ENCODE measurements around the gene TRAT1. TPM values are rescaled to one million over a fixed set of nuclear protein-coding genes. Genes with fewer than 3 reads are reported as not detected.

Gene TRAT1, protein sequence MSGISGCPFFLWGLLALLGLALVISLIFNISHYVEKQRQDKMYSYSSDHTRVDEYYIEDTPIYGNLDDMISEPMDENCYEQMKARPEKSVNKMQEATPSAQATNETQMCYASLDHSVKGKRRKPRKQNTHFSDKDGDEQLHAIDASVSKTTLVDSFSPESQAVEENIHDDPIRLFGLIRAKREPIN
- total RNA-seq (2021; ENCODE audit: unreplicated experiment) = 0.21 TPM
- polyA plus RNA-seq (2012; ENCODE audit: insufficient read length) = not detected
- not detected for Bru-seq, nascent RNA
- not detected for BruChase-seq, experiment 1, labeled RNA remaining after a 2-hour chase
- BruChase-seq, experiment 2, labeled RNA remaining after a 6-hour chase = not detected
- long read RNA-seq = 0 reads

GRCh38 chr3:108822123-108822897, at the start of gene TRAT1:
Gene TRAT1, plus strand, starts transcription at chr3:108822786. Its CDS starts 142 bp downstream, at chr3:108822928.
- BruUV-seq (replicated peaks) = no TSS peak
- Histone ChIP-seq H3K27me3 (ENCODE audit: control insufficient read depth, insufficient read depth, low read length) (no peaks in the 10 kb centered on the region), H3K9me3 (ENCODE audit: control insufficient read depth, insufficient read depth, low read depth, low read length) (no peaks in the 10 kb centered on the region), H3K4me3 (ENCODE audit: low read depth in 2 of 2, low read length in 2 of 2) (no peak within 1 kb of the TSS), H3K36me3 (ENCODE audit: control insufficient read depth, insufficient read depth, low read length) (no peaks in the 10 kb centered on the region), H3K27ac (ENCODE audit: low read length) (no peak within 1 kb of the TSS), H3K4me1 (ENCODE audit: control insufficient read depth, insufficient read depth, low read length) (no peaks in the 10 kb centered on the region)
- ChIA-PET POLR2A (no interaction called here), CTCF (no interaction called here)
- no peak for DNase-seq (ENCODE audit: low read depth, low spot score)
- intact Hi-C loops (cut with micrococcal nuclease; ENCODE audit: unreplicated experiment) (no loop called here), in situ Hi-C loops (cut with HindIII; ENCODE audit: low pct_unique_long_range_greater_than_20kb, low sequenced_read_pairs) (no loop called here)
- TF ChIP-seq REST (IDR thresholded peaks at IDR 0.05; ENCODE audit: insufficient read depth in 1 of 2, low read depth in 2 of 2, low read length in 1 of 2) (no peak), CTCF (IDR thresholded peaks at IDR 0.05) (no peak), POLR2AphosphoS5 (IDR thresholded peaks at IDR 0.05; ENCODE audit: low read depth, low read length) (no peak), TCF7L2 (IDR thresholded peaks at IDR 0.05; ENCODE audit: low read depth, low read length) (no peak), SIN3A (IDR thresholded peaks at IDR 0.05; ENCODE audit: borderline replicate concordance, insufficient read depth, low read depth, low read length) (no peak)
- no peak for ATAC-seq

GRCh38 chr3:108775649-108776048, 46.9 kb upstream of the TRAT1 start:
- BruUV-seq (replicated peaks) = no TSS peak
- no peaks in the 10 kb centered on the region for H3K27me3 ChIP-seq (ENCODE audit: control insufficient read depth, insufficient read depth, low read length)
- CTCF ChIA-PET = no interaction called here

More at GRCh38 chr3:108775649-108776048, 46.9 kb upstream of the TRAT1 start:
- Histone ChIP-seq H3K4me3 (ENCODE audit: low read depth in 2 of 2, low read length in 2 of 2) (no peak overlapping the region), H3K36me3 (ENCODE audit: control insufficient read depth, insufficient read depth, low read length) (no peaks in the 10 kb centered on the region), H3K9me3 (ENCODE audit: control insufficient read depth, insufficient read depth, low read depth, low read length) (no peaks in the 10 kb centered on the region), H3K27ac (ENCODE audit: low read length) (no peak overlapping the region), H3K4me1 (ENCODE audit: control insufficient read depth, insufficient read depth, low read length) (no peaks in the 10 kb centered on the region)
- in situ Hi-C loops (cut with HindIII; ENCODE audit: low pct_unique_long_range_greater_than_20kb, low sequenced_read_pairs) (no loop called here), intact Hi-C loops (cut with micrococcal nuclease; ENCODE audit: unreplicated experiment) (no loop called here)
- POLR2A ChIA-PET = no interaction called here
- no peak for DNase-seq (ENCODE audit: low read depth, low spot score)
- ATAC-seq = no peak
- TF ChIP-seq REST (IDR thresholded peaks at IDR 0.05; ENCODE audit: insufficient read depth in 1 of 2, low read depth in 2 of 2, low read length in 1 of 2) (no peak), CTCF (IDR thresholded peaks at IDR 0.05) (no peak), TCF7L2 (IDR thresholded peaks at IDR 0.05; ENCODE audit: low read depth, low read length) (no peak), SIN3A (IDR thresholded peaks at IDR 0.05; ENCODE audit: borderline replicate concordance, insufficient read depth, low read depth, low read length) (no peak), POLR2AphosphoS5 (IDR thresholded peaks at IDR 0.05; ENCODE audit: low read depth, low read length) (no peak)

All from Panc1 (cell line).